Neural progenitor cell (in vitro differentiated cells): ENCODE data around the gene KRT76. TPM values are rescaled to one million over a fixed set of nuclear protein-coding genes. Genes with fewer than 3 reads are reported as not detected.

Source experiments
- DNase-seq: peaks from one replicate; pipeline ENCODE4 v3.0.0-alpha.2; 2016; ENCODE audit warnings: low spot score
- H2AFZ ChIP-seq: fragments of 200-600 bp; sonication (generic); replicated peaks from 2 replicates; pipeline ENCODE4 v1.6.1; 2016; ENCODE audit warnings: antibody characterized with exemption
- H3F3A ChIP-seq: fragments of 200-600 bp; sonication (generic); 2 replicates; pipeline ENCODE4 v1.6.1; 2016; ENCODE audit warnings: antibody characterized with exemption, low read depth
- H3K27ac ChIP-seq: fragments of 200-600 bp; sonication (generic); 2 replicates; pipeline ENCODE4 v1.5.1; 2016; ENCODE audit warnings: mild to moderate bottlenecking
- H3K27me3 ChIP-seq: fragments of 200-600 bp; sonication (generic); 2 replicates; pipeline ENCODE4 v1.6.1; 2016; ENCODE audit warnings: mild to moderate bottlenecking, moderate library complexity
- H3K36me3 ChIP-seq: fragments of 200-600 bp; sonication (generic); 2 replicates; pipeline ENCODE4 v1.5.1; 2016
- H3K4me1 ChIP-seq: fragments of 200-600 bp; sonication (generic); 2 replicates; pipeline ENCODE4 v1.6.1; 2016; ENCODE audit warnings: mixed run types
- H3K4me2 ChIP-seq: fragments of 200-600 bp; sonication (generic); 2 replicates; pipeline ENCODE4 v1.6.1; 2016
- H3K4me3 ChIP-seq: fragments of 200-600 bp; sonication (generic); 2 replicates; pipeline ENCODE4 v1.5.1; 2016
- H3K79me2 ChIP-seq: fragments of 200-600 bp; sonication (generic); 2 replicates; pipeline ENCODE4 v1.6.1; 2016; ENCODE audit warnings: low read depth
- H3K9ac ChIP-seq: fragments of 200-600 bp; sonication (generic); 2 replicates; pipeline ENCODE4 v1.6.1; 2016
- H3K9me3 ChIP-seq: fragments of 200-600 bp; sonication (generic); 2 replicates; pipeline ENCODE4 v1.5.1; 2016; ENCODE audit warnings: low read depth
- H4K20me1 ChIP-seq: fragments of 200-600 bp; sonication (generic); 2 replicates; pipeline ENCODE4 v1.6.1; 2016; ENCODE audit warnings: low read depth
- H3K27ac Mint-ChIP-seq: 3 replicates; pipeline ENCODE4 v1.8.0; 2021; ENCODE audit warnings: mixed read lengths
- H3K27me3 Mint-ChIP-seq: 2 replicates; pipeline ENCODE4 v1.8.0; 2022; ENCODE audit warnings: low read depth, mild to moderate bottlenecking, inconsistent platforms, moderate library complexity, mixed read lengths; ENCODE audit not compliant: insufficient read depth
- H3K36me3 Mint-ChIP-seq: 3 replicates; pipeline ENCODE4 v1.8.0; 2021; ENCODE audit warnings: mixed read lengths
- H3K4me1 Mint-ChIP-seq: 3 replicates; pipeline ENCODE4 v1.8.0; 2021; ENCODE audit warnings: mixed read lengths
- H3K4me3 Mint-ChIP-seq: 3 replicates; pipeline ENCODE4 v1.8.0; 2021; ENCODE audit warnings: mild to moderate bottlenecking, moderate library complexity, mixed read lengths
- H3K9me3 Mint-ChIP-seq: 3 replicates; pipeline ENCODE4 v1.8.0; 2020; ENCODE audit warnings: mixed read lengths
- CTCF ChIP-seq: fragments of 200-600 bp; sonication (generic); IDR thresholded peaks from 2 replicates; pipeline ENCODE4 v1.5.1; 2017; ENCODE audit warnings: antibody characterized with exemption, mild to moderate bottlenecking
- EZH2 ChIP-seq: fragments of 200-600 bp; sonication (generic); IDR thresholded peaks from 2 replicates; pipeline ENCODE4 v1.6.1; 2017; ENCODE audit warnings: antibody characterized with exemption, mild to moderate bottlenecking, moderate library complexity
- EZH2phosphoT487 ChIP-seq: fragments of 200-600 bp; sonication (generic); IDR thresholded peaks from 2 replicates; pipeline ENCODE4 v1.6.1; 2017; ENCODE audit warnings: antibody characterized with exemption
- total RNA-seq: library from RNA; depleted of rRNA; stranded (reverse); fragments of >200 nt; gene quantifications from 2 replicates; pipeline ENCODE4 v1.2.3, GENCODE V29; 2015; ENCODE audit warnings: low replicate concordance

KRT76 gene
- total RNA-seq, 1 donor from 2014 or later = not detected

GRCh38 chr12:52772188-52772587, 5.0 kb downstream of the KRT76 start:
- no peak overlapping the region for H3K4me3 Mint-ChIP-seq
- H3K36me3 ChIP-seq = no peaks in the 10 kb centered on the region
- H3K27me3 ChIP-seq = no peaks in the 10 kb centered on the region
- no peak overlapping the region for H3K4me2 ChIP-seq
- H3K9ac ChIP-seq = no peak overlapping the region
- no peaks in the 10 kb centered on the region for H3F3A ChIP-seq
- no peaks in the 10 kb centered on the region for H3K36me3 Mint-ChIP-seq
- no peak overlapping the region for H2AFZ ChIP-seq
- no peak for TF ChIP-seq CTCF
- TF ChIP-seq EZH2phosphoT487 = no peak
- no peak for TF ChIP-seq EZH2
- peaks cover 2% of the 10 kb centered on the region for H3K9me3 Mint-ChIP-seq
- H3K9me3 ChIP-seq = no peaks in the 10 kb centered on the region
- H3K27ac Mint-ChIP-seq = no peak overlapping the region
- no peak for DNase-seq
- H4K20me1 ChIP-seq = no peaks in the 10 kb centered on the region
- H3K4me1 ChIP-seq = no peaks in the 10 kb centered on the region
- no peaks in the 10 kb centered on the region for H3K4me1 Mint-ChIP-seq
- H3K27me3 Mint-ChIP-seq = peaks cover 6% of the 10 kb centered on the region
- no peaks in the 10 kb centered on the region for H3K79me2 ChIP-seq
- no peak overlapping the region for H3K4me3 ChIP-seq
- no peak overlapping the region for H3K27ac ChIP-seq

GRCh38 chr12:52771505-52771904, 5.6 kb downstream of the KRT76 start:
- H3K9me3 Mint-ChIP-seq = peaks cover 2% of the 10 kb centered on the region
- H4K20me1 ChIP-seq = no peaks in the 10 kb centered on the region
- no peak for TF ChIP-seq CTCF
- TF ChIP-seq EZH2phosphoT487 = no peak
- TF ChIP-seq EZH2 = no peak
- no peaks in the 10 kb centered on the region for H3K4me1 Mint-ChIP-seq
- H3K4me1 ChIP-seq = no peaks in the 10 kb centered on the region
- H3K79me2 ChIP-seq = no peaks in the 10 kb centered on the region
- H2AFZ ChIP-seq = no peak overlapping the region
- H3K27me3 Mint-ChIP-seq = peaks cover 6% of the 10 kb centered on the region
- no peaks in the 10 kb centered on the region for H3K9me3 ChIP-seq
- H3K36me3 Mint-ChIP-seq = no peaks in the 10 kb centered on the region
- no peaks in the 10 kb centered on the region for H3K36me3 ChIP-seq
- H3K27ac Mint-ChIP-seq = no peak overlapping the region
- no peaks in the 10 kb centered on the region for H3K27me3 ChIP-seq
- H3K4me3 Mint-ChIP-seq = no peak overlapping the region
- H3F3A ChIP-seq = no peaks in the 10 kb centered on the region
- H3K9ac ChIP-seq = no peak overlapping the region
- H3K4me3 ChIP-seq = no peak overlapping the region
- no peak for DNase-seq
- no peak overlapping the region for H3K27ac ChIP-seq
- no peak overlapping the region for H3K4me2 ChIP-seq

GRCh38 chr12:52771088-52771487, 6.1 kb downstream of the KRT76 start:
- no peak overlapping the region for H3K27ac Mint-ChIP-seq

More at GRCh38 chr12:52771088-52771487, 6.1 kb downstream of the KRT76 start:
- Histone ChIP-seq H3K4me3 (no peak overlapping the region), H2AFZ (no peak overlapping the region), H3K27me3 (no peaks in the 10 kb centered on the region), H3K9ac (no peak overlapping the region), H3K4me2 (no peak overlapping the region), H3K9me3 (no peaks in the 10 kb centered on the region), H3K4me1 (no peaks in the 10 kb centered on the region), H3K79me2 (no peaks in the 10 kb centered on the region), H3K36me3 (no peaks in the 10 kb centered on the region), H4K20me1 (no peaks in the 10 kb centered on the region), H3F3A (no peaks in the 10 kb centered on the region), H3K27ac (no peak overlapping the region)
- no peaks in the 10 kb centered on the region for H3K4me1 Mint-ChIP-seq
- H3K4me3 Mint-ChIP-seq = no peak overlapping the region
- DNase-seq = no peak
- H3K9me3 Mint-ChIP-seq = peaks cover 2% of the 10 kb centered on the region
- no peaks in the 10 kb centered on the region for H3K36me3 Mint-ChIP-seq
- TF ChIP-seq EZH2phosphoT487 = no peak
- no peak for TF ChIP-seq EZH2
- no peak for TF ChIP-seq CTCF
- peaks cover 6% of the 10 kb centered on the region for H3K27me3 Mint-ChIP-seq
